ENCODE results near the gene PHLPP1.

PHLPP1 gene

DNA sequence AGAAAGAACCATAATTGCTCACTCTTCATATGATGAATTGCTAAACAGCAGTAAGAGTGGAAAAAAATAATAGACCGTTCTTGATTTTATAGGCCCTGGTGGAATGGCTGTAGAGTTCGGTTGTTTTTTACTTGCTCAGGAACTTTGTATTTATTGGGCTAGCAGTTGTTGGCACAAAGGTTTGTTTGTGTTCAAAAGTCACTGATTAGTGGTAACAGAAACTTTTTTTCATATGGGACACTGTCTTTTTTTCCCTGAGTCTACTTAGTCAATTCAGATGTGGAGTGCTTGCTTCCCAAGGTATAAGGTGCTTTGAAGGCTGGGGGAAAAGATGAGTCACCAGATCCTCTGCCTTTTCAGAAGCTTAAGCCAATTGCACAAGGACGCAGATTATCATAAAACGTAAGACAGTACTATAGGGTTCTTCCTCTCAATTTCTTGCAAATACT, 25.8 kb downstream of the PHLPP1 start:
- DNase-seq (ENCODE audit: low spot score), result no peak
- TF ChIP-seq, protein P1, sequence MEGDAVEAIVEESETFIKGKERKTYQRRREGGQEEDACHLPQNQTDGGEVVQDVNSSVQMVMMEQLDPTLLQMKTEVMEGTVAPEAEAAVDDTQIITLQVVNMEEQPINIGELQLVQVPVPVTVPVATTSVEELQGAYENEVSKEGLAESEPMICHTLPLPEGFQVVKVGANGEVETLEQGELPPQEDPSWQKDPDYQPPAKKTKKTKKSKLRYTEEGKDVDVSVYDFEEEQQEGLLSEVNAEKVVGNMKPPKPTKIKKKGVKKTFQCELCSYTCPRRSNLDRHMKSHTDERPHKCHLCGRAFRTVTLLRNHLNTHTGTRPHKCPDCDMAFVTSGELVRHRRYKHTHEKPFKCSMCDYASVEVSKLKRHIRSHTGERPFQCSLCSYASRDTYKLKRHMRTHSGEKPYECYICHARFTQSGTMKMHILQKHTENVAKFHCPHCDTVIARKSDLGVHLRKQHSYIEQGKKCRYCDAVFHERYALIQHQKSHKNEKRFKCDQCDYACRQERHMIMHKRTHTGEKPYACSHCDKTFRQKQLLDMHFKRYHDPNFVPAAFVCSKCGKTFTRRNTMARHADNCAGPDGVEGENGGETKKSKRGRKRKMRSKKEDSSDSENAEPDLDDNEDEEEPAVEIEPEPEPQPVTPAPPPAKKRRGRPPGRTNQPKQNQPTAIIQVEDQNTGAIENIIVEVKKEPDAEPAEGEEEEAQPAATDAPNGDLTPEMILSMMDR (IDR thresholded peaks at IDR 0.05; ENCODE audit: poor library complexity, severe bottlenecking), result no peak
- peak; percentile 98 for ATAC-seq (ENCODE audit: low read depth)

DNA sequence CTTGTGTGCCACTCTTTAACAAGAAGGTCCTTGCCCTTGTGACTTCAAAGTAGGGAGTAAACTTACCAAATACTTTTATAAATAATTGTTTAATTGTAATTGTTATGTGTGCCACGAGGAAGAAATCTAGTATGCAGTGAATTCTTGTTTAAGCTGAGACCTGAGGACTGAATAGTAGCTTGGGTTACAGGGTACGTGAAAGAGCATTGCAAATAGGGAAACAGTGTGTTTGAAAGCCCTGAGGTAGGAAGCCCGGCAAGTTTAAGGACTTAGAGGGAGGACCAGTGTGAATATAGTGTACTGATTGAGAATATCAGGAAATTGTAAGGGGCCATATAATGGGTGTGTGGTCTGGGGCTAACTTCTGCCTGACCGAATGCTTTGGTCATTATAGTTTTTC, 26.2 kb downstream of the PHLPP1 start:
- peaks cover 7% of the 10 kb centered on the region for H3K4me1 ChIP-seq (ENCODE audit: insufficient read depth, poor library complexity, severe bottlenecking)
- ATAC-seq (ENCODE audit: low read depth) (no peak), DNase-seq (ENCODE audit: low spot score) (no peak)
- H3K27ac ChIP-seq (ENCODE audit: poor library complexity, severe bottlenecking), result peak overlapping the region; percentile 48
- H3K9me3 ChIP-seq (ENCODE audit: severe bottlenecking), result no peaks in the 10 kb centered on the region
- H3K36me3 ChIP-seq (ENCODE audit: low read depth), result no peaks in the 10 kb centered on the region
- TF ChIP-seq, protein P1 (IDR thresholded peaks at IDR 0.05; ENCODE audit: poor library complexity, severe bottlenecking), result no peak
- H3K27me3 ChIP-seq (ENCODE audit: insufficient read depth, poor library complexity, severe bottlenecking), result no peaks in the 10 kb centered on the region
- no peak overlapping the region for H3K4me3 ChIP-seq (ENCODE audit: severe bottlenecking)

More for the DNA sequence above, 25.8 kb downstream of the PHLPP1 start:
- peak overlapping the region; percentile 48 for H3K27ac ChIP-seq (ENCODE audit: poor library complexity, severe bottlenecking)
- no peaks in the 10 kb centered on the region for H3K36me3 ChIP-seq (ENCODE audit: low read depth)
- no peak overlapping the region for H3K4me3 ChIP-seq (ENCODE audit: severe bottlenecking)
- no peaks in the 10 kb centered on the region for H3K27me3 ChIP-seq (ENCODE audit: insufficient read depth, poor library complexity, severe bottlenecking)
- no peaks in the 10 kb centered on the region for H3K9me3 ChIP-seq (ENCODE audit: severe bottlenecking)
- H3K4me1 ChIP-seq (ENCODE audit: insufficient read depth, poor library complexity, severe bottlenecking), result peaks cover 7% of the 10 kb centered on the region

DNA sequence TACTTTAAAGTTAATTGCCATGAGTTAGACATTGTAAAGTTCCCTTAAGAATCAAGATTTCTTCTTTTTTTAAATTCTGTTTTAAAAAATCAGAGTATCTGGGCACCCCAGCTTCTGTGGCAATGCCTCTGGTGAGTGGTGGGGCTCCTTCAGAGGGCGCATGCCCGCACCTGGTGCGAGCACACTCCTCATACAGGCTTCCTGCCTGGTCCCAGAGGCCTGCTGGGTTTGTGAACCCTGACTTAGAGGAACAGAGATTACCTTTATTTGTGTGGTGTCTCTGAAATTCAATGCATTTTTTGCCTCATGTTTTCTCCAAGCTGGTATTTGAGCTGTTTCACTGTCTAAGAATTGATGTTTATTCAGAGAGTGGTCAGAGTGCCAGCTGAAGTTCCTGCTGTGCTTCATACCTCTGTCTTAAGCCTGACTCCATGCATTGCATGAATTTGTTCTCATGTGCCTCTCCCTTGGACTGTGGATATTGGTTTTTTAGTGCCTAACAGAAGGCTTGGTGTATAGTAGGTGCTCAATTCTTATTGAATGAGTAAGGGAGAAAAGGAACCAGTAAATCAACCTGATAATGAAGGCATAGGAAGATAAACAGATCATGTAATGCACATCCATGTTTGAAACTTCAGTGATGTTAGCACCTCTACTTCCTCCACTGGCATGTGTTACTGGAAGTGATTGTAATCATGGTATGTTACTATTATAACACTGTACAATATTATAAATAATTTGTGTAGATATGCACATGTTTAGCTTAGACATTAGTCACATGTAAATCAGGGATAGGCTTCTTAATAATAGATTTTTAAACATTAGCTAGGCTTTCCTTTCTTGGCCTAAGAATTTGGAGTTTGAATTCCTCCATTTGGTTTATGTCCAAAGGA, 29.0 kb downstream of the PHLPP1 start:
- no peaks in the 10 kb centered on the region for H3K27me3 ChIP-seq (ENCODE audit: insufficient read depth, poor library complexity, severe bottlenecking)
- TF ChIP-seq, protein P1 (IDR thresholded peaks at IDR 0.05; ENCODE audit: poor library complexity, severe bottlenecking), result no peak
- peaks cover 7% of the 10 kb centered on the region for H3K4me1 ChIP-seq (ENCODE audit: insufficient read depth, poor library complexity, severe bottlenecking)
- DNase-seq (ENCODE audit: low spot score) (no peak), ATAC-seq (ENCODE audit: low read depth) (no peak)
- no peaks in the 10 kb centered on the region for H3K36me3 ChIP-seq (ENCODE audit: low read depth)
- no peaks in the 10 kb centered on the region for H3K9me3 ChIP-seq (ENCODE audit: severe bottlenecking)
- no peak overlapping the region for H3K27ac ChIP-seq (ENCODE audit: poor library complexity, severe bottlenecking)
- H3K4me3 ChIP-seq (ENCODE audit: severe bottlenecking), result no peak overlapping the region

DNA sequence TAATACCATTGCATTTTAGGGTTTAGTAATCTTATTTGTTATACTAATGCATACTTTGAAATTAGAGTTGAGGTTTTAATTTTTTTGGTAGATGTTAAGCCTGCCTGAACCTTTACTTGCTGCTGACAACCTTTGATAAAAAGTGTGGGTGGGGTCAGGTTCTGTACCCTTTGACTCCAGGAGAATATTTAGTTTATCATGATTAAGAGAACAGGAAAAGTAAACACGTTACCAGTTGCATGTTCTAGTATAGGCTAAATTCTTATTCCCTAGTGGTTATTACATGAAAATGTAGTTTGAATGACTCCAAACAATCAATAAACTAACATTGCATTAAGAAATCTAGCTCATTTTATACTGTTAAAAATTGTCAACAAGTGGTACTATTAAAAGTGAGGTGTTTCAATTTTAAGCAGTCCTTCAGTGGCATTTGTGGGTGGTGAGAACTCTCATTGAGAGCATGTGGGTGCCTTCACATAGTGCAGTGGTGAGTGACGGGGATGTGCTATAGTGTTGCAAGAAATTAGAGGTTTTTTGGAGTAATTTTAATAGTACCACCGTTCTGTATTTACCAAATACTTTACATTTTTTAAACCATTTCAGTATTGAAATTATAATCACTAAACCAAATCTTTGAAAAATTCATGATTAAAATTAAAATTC, 29.9 kb downstream of the PHLPP1 start:
- H3K9me3 ChIP-seq (ENCODE audit: severe bottlenecking), result no peaks in the 10 kb centered on the region
- H3K36me3 ChIP-seq (ENCODE audit: low read depth), result no peaks in the 10 kb centered on the region
- TF ChIP-seq, protein P1 (IDR thresholded peaks at IDR 0.05; ENCODE audit: poor library complexity, severe bottlenecking), result no peak
- DNase-seq (ENCODE audit: low spot score) (no peak), ATAC-seq (ENCODE audit: low read depth) (no peak)
- no peak overlapping the region for H3K4me3 ChIP-seq (ENCODE audit: severe bottlenecking)
- no peaks in the 10 kb centered on the region for H3K27me3 ChIP-seq (ENCODE audit: insufficient read depth, poor library complexity, severe bottlenecking)
- peaks cover 7% of the 10 kb centered on the region for H3K4me1 ChIP-seq (ENCODE audit: insufficient read depth, poor library complexity, severe bottlenecking)
- no peak overlapping the region for H3K27ac ChIP-seq (ENCODE audit: poor library complexity, severe bottlenecking)
